Activated gamma-delta T cell treated with anti-CD3 and anti-CD28 coated beads, Interleukin-2, amount 50 U/mL, for 16 hours (primary cell): ENCODE results near the gene PLEKHA1.
A peak's percentile ranks its signal among the peaks of the same experiment; 100 is the strongest.

ENCODE experiments used
- DNase-seq: peaks from one replicate; pipeline ENCODE4 v3.0.0-alpha.2; 2020; ENCODE audit warnings: low read depth

The PLEKHA1 gene

DNA sequence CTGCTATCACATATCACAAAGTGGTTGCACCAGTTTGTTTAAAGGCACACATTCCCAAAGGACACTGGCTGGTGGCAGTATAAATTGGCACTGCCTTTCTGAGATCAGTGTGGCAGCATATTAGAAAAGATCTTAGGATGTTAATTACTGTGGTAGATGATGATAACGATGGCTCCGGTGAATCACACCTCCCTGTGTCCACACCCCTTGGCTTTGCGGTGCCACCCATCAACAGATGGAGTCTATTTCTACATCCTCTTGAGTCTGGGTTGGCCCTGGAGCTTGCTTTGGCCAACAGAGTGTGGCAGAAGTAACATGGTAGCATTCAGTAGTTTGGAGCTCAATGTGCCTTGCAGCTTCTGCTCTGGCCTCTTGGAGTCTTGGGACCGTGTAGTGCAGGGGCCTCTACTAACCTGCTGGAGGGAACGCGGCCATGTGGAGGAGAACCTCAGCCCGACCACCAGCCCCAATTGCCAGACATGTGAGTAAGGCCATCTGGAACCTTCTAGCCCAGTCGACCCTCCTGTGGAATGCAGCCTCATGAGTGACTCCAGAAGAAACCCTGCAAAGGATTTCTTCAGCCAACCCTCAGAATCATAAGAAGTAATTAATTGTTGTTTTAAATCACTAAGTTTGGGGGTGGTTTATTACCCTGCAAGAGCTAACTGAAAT lies 27.2 kb upstream of the PLEKHA1 start:
- no peak for DNase-seq

DNA sequence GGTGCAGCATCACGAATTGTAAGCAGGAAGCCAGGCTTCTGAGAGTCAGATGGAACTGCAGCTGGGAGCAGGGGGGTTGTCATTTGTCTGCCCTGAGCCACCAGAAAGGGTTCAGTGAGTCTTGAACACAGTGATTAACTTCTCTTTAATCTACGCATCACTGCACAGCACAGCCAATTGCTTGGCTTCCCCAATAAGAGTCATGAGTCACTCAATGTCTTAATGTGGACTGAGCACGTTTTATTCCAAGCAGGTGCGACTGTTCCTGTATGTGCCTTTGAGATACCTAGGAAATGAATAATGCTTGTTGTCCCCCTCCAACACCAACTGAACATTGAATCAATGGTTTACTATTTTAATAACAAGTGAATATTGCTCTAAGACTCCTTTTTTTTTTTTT lies 26.0 kb upstream of the PLEKHA1 start:
- no peak for DNase-seq

DNA sequence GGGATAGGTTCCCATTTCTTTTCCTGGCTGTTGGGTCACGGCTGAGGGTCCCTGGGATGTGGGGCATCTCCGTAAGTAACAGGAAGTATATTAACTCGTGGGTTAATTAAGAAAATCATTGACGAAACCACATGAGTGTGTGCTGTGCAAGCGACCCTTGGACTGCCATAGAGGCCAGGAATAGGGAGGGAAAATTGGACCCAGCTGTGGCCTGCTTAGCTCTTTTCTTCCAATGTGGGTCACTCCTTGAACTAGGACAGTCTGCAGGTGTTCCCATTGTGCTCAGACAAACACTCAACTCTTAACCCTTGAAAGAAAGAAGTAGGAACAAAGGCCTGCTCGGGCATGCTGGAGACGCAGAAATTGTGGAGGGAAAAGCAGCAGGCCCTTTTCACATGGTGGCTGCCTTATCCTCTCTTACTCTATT lies 25.6 kb upstream of the PLEKHA1 start:
- no peak for DNase-seq

DNA sequence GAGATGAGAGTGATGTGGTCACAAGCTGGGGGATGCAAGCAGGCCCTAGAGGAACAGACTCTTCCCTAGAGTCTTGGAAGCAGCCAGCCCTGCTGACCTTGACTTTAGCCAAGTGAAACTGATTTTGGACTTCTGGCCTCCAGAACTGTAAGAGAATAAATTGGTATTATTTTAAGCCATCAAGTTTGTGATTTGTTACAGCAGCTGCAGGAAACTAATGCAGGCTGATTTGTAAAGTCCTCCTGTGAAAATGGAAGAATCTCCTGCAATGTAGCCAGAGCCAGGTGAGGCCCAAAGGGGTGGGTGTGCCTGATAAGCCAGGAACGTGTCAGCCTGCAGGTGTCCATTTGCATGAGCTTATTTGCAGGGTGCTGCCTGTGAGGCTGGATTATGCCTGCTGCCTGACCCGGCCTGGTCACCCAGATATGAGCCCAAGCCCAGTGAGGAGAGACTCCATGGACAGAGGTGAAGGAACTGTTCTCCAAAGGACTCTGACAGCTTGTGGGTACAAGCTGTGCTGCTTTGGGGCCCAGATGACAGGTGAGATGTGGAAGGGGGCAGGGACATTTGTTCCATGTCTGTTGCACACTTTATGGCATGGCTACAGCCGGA lies 24.6 kb upstream of the PLEKHA1 start:
- DNase-seq: no peak

DNA sequence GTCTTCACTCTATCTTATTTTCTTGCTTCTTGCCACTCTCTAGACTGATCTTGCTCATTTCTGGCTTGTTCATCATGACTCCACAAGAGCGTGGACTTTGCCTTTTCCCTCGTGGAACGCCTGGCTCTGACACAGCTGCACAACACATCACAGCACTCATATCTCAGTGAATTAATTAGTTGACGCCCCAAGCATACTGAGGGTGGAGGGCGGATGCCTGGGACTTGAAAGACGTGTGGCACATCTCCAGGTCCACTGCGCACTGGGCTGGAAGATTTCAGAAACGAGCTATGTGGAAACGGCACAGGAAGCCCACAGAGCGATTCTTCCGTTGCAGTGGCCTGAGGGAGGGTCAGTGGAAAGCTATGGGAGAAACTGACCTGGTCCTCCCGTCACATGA lies 23.6 kb upstream of the PLEKHA1 start:
- no peak for DNase-seq

DNA sequence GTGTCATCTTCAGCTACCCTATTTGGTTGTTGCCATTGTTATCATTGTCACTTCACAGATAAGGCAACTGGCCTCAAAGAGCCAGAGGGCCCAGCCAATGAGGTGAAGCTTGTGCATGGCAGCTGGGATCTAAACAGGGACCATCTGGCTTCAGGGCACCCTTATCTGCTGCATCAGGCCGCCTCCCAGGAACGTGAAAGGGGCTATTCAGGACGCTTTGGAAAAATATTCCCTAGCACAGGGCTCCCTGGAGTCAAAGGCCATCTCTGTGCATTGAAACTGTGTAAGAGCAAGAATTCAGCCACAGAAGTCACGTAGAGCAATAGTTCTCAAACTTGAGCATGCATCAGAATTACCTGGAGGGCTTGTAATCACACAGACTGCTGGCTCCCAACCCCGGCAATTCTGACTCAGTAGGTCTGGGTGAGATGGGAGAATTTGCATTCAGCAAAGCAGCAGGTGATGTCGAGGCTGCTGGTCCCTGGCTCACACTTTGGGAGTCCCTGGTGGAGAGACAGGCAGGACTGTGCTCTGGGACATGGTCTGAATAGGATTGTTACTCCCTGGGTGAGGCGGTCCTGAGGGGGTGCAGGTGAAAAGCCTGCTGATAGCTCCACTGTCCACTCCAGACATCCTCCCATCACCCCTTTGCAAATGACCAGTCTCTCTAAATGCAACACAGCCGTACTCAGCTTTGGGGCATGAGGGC lies 21.5 kb upstream of the PLEKHA1 start:
- DNase-seq: no peak

DNA sequence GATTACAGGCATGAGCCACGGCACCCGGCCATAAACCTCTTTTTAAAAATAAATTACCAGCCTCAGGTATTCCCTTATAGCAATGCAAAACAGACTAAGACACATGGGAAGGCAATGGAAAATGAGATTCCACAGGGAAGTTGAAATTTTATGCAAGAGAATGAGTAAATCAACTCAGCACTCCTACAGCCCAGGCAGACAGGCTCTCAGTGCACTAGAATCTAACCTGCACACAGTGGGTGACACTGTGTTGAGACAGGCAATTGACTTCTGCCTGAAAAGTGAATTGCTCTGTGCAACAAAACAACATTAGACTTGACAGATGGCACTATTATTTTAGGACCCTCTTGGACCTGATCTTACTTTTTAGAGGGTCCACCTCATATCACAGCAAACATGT lies 20.1 kb upstream of the PLEKHA1 start:
- DNase-seq: no peak

DNA sequence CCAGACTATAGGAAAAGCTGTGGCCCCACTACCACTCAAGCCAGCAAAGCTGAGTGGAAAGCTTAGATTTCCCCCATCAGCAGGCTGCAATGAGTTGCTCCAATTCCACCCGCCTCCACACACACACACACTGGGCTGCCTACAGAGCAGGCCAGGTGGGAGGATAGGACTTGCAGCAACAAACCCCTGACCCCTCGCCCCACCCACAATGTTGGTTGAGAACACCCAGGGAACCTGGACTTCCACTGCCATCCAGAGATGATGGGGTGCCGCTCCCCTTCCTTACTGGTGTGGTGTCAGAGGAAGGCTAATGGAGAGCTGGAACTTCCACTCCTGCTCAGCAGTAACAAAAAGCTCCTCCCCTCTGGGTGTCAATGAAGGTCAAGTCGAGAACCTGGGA lies 16.8 kb upstream of the PLEKHA1 start:
- no peak for DNase-seq

DNA sequence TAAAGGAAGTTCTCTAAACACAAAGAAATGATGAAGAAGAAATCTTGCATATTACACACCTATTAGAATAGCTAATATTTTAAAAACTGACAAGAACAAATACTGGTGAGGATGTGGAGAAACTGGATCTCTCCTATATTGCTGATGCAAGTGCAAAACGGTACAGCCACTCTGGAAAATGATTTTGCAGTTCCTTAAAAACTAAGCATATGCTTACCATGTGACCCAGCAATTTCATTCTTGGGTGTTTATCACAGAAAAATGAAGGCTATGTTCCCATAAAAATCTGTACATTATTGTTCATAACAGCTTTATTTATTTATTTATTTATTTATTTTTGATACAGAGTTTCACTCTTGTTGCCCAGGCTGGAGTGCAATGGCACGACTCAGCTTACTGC lies 14.9 kb upstream of the PLEKHA1 start:
- DNase-seq: no peak

DNA sequence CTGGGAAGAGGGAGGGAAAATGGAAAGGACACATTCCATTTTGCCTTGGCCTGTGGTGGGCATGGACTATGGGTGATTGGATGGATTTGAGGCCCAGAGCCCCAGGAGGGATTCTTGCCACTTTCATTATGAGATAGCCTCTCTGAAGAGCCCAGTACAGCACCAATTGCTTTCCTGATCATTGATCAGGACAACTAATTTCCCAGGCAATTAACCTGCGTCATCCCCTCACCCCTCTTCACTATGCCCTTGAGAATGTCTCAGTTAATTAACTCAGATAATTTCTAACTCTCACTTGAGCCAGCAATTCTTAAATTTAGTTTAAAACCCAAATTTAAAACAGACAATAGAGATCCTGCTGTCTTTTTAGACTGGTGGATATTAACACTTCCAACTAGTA lies 13.5 kb upstream of the PLEKHA1 start:
- DNase-seq: no peak

DNA sequence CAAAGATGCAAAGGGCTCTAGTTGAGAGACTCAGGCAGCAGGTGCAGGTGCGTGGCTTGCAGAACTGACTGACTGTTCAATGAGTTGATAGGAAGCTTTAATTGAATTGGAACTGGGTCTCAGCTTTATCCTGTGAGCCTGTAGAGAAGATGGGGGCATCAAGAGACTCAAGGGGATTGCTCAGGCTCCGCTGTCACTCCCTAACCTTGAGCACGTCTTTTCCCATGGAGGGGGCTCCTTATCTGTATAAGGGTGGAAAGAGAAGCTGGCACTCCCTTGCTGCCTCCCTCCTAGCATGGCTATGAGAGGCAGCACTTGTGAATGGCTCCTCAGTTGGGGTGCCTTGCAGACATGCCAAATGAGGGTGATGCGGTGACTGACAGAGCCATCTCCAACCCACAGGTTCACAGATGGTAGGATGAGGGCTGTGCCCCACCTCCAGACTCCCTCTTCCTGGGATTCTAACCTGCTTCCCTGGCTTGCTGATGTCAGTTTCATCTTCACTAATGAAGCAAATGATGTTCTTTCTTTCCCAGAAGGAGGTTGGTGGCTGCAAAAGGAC lies 12.4 kb upstream of the PLEKHA1 start:
- DNase-seq: no peak

DNA sequence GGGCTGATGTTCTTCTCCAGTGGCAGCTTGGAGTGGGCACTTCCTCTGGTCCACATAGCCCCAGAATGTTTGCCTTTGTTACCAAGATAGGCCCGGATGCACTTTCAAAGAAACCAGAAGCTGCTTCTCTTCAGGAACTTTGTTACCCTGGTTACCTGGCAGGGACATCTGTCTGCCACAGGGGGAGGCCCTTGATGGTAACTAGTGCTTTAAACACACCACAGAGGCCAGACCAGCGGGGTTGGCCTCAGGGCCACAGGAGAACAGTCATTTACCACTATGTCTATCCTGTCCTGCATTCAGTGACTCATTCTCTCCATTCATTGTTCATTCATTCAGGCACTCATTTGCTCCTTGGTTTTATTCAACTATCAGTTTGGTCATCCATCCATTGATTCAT lies 11.9 kb upstream of the PLEKHA1 start:
- DNase-seq: no peak

DNA sequence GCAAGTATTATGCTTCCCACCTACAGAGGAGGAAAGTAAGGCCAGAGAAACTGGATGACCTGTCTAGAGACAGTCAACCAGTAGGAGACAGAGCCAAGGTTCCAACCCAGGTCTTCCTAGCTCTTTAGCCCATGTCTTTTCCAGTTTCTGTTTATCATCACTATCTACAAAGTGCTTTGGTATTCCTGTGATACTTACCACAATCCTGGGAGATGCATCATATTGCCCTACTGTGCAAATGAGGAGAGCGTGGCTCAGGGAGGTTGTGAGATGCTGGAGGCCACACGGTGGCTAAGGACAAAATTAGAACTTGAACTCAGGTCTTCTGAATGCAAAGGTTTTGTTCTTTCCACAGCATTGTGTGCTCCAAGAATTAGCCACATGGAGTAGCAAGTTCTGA lies 11.2 kb upstream of the PLEKHA1 start:
- DNase-seq: no peak

DNA sequence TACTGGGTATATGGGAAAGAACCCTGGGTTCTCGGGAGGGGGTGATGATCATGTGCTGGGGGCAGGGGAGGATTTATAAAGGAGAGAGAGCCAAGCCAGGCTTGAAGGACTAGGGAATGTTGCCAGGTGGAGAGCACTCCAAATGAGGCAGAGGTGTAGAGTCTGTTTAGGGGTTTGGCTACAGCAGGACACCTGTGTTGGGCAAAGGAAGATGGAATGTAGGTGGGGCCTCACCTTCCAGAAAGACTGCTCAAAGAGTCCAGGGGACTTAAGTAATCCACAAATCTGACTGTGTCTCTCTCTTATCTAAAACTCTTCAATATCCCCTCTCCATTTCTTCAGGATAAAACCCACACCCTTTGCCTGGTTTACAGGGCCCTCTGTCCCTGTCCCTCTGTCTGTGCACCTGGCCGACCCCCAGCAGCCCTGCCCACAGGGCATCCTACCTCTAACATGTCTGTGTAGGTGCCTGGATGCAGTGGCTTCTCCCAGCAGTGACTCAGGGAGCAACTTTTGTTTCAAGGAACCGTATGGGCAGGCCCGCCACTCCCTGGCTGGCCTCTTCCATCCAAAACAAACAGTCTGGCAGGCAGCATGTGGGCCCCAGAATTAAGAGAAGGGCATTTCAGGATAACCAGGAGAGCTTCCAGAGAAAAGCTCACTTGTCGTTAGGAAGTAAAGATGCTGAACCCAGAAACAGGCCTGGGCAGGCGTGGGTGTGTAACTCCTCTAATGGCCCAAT lies 10.6 kb upstream of the PLEKHA1 start:
- no peak for DNase-seq

DNA sequence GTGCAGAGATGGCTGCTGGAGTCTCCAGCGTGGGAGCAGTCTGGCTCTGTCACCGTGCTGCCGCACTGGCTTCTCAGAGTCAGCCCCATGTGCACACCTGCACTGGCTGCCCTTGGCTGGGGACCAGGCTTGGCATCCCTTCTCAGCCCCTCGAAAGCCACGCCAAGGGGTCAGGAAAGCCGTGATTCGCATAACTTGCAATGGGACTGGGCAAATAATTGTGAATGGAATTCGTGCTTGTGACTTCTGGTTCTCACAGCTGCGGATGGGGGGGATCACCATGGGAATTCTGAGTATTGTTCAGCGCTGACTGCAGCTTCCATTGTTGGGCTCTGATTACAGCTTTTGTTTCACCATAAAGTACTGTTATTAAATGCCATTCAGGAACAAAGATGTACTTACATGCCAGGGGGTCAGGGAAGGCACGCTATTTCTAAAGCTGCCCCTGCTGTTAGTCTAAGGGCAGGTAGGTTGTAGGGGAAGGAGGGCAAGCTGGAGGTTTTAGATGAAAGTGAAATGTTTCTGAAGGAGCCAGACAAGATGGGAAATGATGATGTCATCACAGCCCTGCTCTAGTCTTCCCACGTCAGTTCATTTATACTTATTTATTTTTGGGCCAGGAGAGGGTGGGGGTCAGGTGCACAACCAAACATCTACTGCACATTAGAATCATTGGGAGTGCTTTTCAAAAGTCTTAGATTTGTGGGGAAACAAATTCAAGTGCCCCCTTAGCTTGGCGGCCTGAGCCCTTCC lies 5.8 kb upstream of the PLEKHA1 start:
- no peak for DNase-seq

DNA sequence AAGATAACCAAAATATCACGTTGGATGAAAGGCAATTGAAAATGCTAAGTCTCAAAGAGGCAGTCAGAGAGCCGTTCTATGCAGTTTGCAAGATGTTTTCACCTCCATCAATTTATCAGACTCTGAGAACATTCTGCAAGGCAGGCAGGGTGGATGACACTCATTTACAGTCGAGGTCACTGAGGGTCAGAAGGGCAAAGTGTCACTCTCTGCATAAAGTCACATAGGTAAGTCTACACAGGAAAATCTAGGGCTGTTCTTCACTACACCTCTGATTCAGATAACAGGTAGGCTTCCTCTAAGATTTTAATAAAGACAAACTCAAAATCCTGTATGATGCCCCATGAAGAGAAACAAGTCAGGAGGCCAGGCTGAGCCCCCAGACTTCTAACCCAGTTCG lies 1.4 kb upstream of the PLEKHA1 start:
- DNase-seq: no peak

DNA sequence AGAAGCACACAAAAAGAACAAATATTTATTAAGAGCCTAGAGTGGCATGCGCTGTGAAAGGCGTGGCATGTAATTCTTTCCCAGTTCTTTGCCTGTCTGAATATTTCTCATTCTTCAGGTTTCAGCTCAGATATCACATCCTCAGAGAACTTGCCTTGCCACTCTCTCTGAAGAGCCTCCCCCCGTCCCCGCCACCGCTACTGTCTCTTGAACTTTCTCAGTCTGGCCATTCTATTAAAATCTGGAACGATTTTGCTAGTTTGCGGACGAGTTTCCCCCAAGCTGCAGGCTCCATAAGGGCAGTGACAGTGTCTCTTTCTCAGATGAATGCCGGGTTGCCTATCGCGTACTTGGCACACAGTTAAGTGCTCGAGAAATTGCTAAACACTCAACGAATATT lies 787 bp upstream of the PLEKHA1 start:
- DNase-seq: no peak

DNA sequence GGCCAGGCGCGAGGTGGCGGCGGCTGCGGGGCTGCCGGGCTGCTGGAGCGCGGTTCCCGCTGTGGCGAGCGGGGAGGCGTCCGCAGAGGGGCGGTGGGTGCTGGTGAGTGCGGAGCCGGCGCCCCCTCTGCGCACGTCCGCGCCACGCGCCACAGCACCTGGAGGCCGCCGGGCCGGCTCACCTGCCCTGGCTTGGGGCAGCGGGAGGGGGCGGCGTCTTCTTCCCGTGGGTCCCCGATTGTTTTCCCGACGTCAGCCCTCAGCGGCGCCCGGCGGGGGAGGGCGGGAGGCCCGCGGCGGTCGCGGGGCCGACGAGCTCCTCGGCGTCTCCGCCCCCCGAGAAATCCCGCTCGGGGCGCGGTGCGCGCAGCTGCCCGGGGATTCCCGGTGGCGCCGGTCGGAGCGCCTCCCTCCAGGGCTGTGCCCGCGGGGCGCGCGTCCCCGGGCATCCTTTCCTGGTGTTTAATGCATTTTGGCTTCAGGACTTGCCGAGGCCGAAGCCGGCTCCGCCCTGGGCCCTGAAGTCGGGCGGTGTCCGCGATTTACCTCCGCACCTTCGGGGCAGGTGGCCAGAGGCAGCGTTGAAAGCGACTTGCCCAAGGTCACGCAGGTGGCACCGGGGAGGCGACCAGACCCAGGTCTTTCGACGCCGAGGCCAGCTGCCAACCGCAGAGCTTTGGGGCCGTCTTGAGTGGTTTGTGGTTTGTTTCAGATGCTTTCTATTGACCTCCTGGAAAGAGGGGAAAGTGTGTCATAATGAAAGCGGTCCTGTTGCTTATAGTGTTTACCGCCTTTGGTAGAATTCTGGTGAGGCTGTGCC lies 561 bp downstream of the PLEKHA1 start:
- peak; percentile 47 for DNase-seq

DNA sequence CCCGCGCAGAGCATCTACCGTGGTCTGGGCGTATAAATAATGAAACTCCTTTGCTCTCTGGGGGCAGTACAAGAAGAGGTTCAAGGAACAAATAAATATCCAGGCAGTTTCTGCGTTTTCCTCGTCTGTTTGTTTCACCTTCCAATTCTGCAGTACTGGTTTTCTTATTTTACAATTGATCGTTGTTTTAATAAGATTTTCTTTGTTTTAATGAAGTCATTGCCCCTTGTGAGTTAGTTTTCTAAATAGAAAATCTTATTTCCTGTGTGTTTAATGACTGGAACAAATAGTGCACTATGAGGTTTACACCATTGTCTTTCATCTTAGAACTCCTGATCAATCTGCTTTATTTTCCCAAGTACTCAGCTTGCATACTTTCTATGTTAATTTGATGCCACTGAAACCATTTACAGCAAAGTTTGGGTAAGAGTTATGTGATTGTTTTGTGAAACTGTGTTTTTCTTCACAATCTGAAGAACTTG lies 1.2 kb downstream of the PLEKHA1 start:
- DNase-seq: no peak

DNA sequence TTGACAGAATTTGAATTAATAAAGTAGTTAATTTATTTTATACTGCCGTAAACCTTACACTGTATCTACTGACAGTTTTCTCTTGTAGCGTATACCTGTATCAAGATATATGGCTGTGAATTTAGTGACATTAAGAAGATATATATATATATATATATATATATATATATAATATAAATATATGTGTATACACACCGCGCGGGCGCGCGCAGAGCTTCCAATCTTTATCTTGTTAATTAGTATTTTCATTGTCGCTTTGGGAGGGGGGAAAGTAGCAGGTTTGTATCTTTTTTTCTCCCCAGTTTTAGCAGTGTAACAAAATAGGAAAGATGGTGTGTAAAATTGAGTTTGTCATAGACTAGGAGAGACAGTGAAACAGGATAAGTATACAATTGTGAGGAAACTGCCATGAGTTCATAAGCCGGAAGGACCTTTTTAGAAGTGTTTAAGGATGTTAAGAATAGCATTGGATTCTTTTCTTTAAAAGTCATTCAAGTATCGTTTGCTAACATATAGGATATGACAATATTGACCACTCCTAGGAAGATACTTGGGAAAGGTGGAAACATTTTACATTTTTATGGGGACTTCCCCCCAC lies 2.0 kb downstream of the PLEKHA1 start:
- DNase-seq: no peak
